Adrenal gland (tissue), 12 donors: ENCODE results near the gene ATG2B. TPM values are rescaled to one million over a fixed set of nuclear protein-coding genes. Genes with fewer than 3 reads are reported as not detected.

ENCODE experiments used
- DNase-seq, 7 donors: peaks; one replicate each; pipeline ENCODE4 v3.0.0-alpha.2; 2019 to 2020
- H3K27ac ChIP-seq, 5 donors: fragments of 200-600 bp; sonication (generic) in 4 of 5; 1 replicate in 3 of 5; 2 replicates in 2 of 5; pipeline versions ENCODE4 v1.5.1 to v1.8.0; 2016 to 2020; ENCODE audit warnings: mild to moderate bottlenecking in 1 of 5
- H3K27me3 ChIP-seq: fragments of 200-600 bp; 2 replicates; pipeline ENCODE4 v1.8.0; 2021
- H3K36me3 ChIP-seq, 2 donors: fragments of 200-600 bp; replicated peaks in 1 of 2; 1 replicate in 1 of 2; 2 replicates in 1 of 2; pipeline versions ENCODE4 v1.5.1 to v1.8.0; 2018 to 2022
- H3K4me1 ChIP-seq, 2 donors: fragments of 200-600 bp; replicated peaks in 1 of 2; 1 replicate in 1 of 2; 2 replicates in 1 of 2; pipeline versions ENCODE4 v1.5.1 to v1.8.0; 2018 to 2021
- H3K4me3 ChIP-seq, 4 donors: fragments of 200-600 bp; sonication (generic) in 3 of 4; one replicate each; pipeline ENCODE4 v1.5.1; 2016 to 2018
- H3K9me3 ChIP-seq, 3 donors: fragments of 200-600 bp; sonication (generic) in 1 of 3; replicated peaks in 1 of 3; 1 replicate in 2 of 3; 2 replicates in 1 of 3; pipeline versions ENCODE4 v1.5.1 to v1.8.0; 2016 to 2021
- POLR2A ChIP-seq, 2 donors: fragments of 450-650 bp; IDR thresholded peaks; one replicate each; pipeline ENCODE4 v1.6.1; 2017; ENCODE audit warnings: antibody characterized with exemption in 2 of 2, mild to moderate bottlenecking in 2 of 2, moderate library complexity in 1 of 2
- WGBS, 4 donors: extraction: QIAGEN DNeasy Blood & Tissue Kit in 2 of 4; methylation state at CpG; one replicate each; pipeline versions ENCODE4 v1.1.5 to v1.1.7; 2013 to 2017; 5-methylcytosine and 5-hydroxymethylcytosine counted together
- intact Hi-C, 2 donors: fragments of 100-400 bp; cut with DNase I; formaldehyde crosslinking; loops; one replicate each; pipeline versions ENCODE4 v1.14.1 to v1.15.0; 2022 to 2023
- polyA plus RNA-seq, 3 donors: library from polyadenylated mRNA; stranded (reverse); fragments of 200-250 nt in 2 of 3; fragments of 350-450 nt in 1 of 3; fragmentation: Illumina TruSeq in 1 of 3; extraction: RNeasy Lipid Tissue Mini Kit (QIAGEN cat#74804) in 1 of 3; gene quantifications; one replicate each; pipeline ENCODE4 v1.2.3, GENCODE V29; 2013 to 2014
- small RNA-seq, 2 donors: library from RNA; depleted of rRNA; stranded (forward); fragments of <200 nt; gene quantifications; one replicate each; pipeline ENCODE3, GENCODE V24; 2016
- total RNA-seq, 9 donors: library from RNA; depleted of rRNA in 4 of 9; stranded (reverse); fragments of >200 nt in 4 of 9; fragments of 120-200 nt in 1 of 9; fragmentation: NEBNext Ultra II Directional in 1 of 9; extraction: Animal tissue kit (Norgen Biotek cat#: 25700) in 1 of 9; gene quantifications; one replicate each; pipeline versions ENCODE4 v1.1.0 to v1.2.4, GENCODE V29; 2013 to 2023
- TF ChIP-seq, protein P1 (sequence below), 6 experiments: fragments of 450-650 bp in 4 of 6; fragments of 200-600 bp in 2 of 6; sonication (generic) in 1 of 6; IDR thresholded peaks; 1 replicate in 5 of 6; 2 replicates in 1 of 6; pipeline versions ENCODE4 v1.5.1 to v1.8.0; 2016 to 2021; ENCODE audit warnings: antibody characterized with exemption in 6 of 6, mild to moderate bottlenecking in 2 of 6, moderate library complexity in 1 of 6
- donor health status: healthy with polysubstance abuse.
- donor health status: Bipolar disorder and iron deficiency.
- donor health status: DM: yes; HTN: yes; CAD: no.
- donor health status: DM: no; HTN: no; CAD: no.
- donor health status: DM: no; HTN: no; CAD: no.
- donor health status: DM: yes; HTN: yes; CAD: no.

ATG2B gene
- total and polyA plus RNA-seq, 12 donors, result 8.3 to 34.8 (median 18.5) TPM

DNA sequence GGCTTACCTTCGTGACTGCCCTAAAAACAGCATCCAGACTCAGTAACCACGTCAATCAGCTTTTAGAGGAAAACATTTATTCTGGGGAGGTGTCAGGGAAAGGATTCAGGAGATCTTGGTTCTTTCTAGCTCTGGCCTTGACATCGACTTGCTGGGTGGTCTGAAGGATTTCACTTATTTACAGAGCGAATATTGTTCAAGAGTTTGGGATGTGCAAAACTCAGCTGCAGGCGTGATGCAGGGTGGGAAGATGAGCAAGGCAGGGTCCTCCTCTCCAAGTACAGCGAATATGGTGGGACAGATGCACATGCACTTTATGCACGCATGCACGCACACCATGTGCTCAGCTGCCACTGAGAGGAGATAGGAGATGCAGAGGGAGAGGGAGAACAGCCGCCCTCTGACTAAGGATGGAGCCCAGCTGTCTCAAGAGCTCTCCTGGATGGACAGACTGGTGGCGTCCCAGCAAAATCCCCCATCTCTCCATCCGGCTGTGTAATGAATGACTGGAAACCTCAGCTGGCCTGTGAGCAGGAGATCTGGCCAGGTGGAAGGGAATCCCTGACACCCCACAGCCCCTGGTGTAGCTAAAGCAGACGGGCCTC lies 131.5 kb downstream of the ATG2B start:
- Histone ChIP-seq H3K9me3 (no peaks in the 10 kb centered on the region), H3K4me3 (no peak overlapping the region), H3K4me1 (no peaks in the 10 kb centered on the region), H3K27me3 (no peaks in the 10 kb centered on the region), H3K27ac (no peak overlapping the region), H3K36me3 (no peaks in the 10 kb centered on the region)
- WGBS, 4 donors, result 72 to 87% (median 78%) methylated on average over 10 to 12 of the region's 12 CpGs
- no peak for DNase-seq
- no peak for TF ChIP-seq POLR2A (IDR thresholded peaks at IDR 0.05)
- TF ChIP-seq, protein P1, sequence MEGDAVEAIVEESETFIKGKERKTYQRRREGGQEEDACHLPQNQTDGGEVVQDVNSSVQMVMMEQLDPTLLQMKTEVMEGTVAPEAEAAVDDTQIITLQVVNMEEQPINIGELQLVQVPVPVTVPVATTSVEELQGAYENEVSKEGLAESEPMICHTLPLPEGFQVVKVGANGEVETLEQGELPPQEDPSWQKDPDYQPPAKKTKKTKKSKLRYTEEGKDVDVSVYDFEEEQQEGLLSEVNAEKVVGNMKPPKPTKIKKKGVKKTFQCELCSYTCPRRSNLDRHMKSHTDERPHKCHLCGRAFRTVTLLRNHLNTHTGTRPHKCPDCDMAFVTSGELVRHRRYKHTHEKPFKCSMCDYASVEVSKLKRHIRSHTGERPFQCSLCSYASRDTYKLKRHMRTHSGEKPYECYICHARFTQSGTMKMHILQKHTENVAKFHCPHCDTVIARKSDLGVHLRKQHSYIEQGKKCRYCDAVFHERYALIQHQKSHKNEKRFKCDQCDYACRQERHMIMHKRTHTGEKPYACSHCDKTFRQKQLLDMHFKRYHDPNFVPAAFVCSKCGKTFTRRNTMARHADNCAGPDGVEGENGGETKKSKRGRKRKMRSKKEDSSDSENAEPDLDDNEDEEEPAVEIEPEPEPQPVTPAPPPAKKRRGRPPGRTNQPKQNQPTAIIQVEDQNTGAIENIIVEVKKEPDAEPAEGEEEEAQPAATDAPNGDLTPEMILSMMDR (IDR thresholded peaks at IDR 0.05), result no peak
- intact Hi-C loops, result no loop called here

DNA sequence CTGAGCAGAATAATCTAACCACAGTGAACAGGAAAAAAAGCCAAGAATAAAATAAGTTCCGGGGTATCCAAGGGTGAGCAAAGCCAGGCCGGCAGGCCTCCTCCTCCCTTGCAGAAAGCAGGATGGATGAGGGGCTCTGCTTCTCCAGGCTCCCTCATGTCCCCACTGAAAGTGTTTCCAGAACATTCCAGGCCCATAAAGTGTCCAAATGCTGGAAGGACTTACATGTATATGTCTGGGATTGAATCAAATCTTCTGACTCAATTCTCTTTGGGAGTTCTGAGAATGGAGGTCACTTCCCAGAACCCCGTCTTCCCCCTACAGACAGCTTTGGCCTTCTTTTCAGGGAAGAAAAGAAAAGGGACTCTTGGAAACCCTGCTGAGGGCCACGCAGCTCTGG lies 132.1 kb downstream of the ATG2B start:
- 80 to 87% (median 82%) methylated on average over 4 of the region's 4 CpGs for WGBS, 4 donors
- no peak for DNase-seq
- Histone ChIP-seq H3K4me1 (no peaks in the 10 kb centered on the region), H3K27me3 (no peaks in the 10 kb centered on the region), H3K36me3 (no peaks in the 10 kb centered on the region), H3K9me3 (no peaks in the 10 kb centered on the region), H3K4me3 (no peak overlapping the region), H3K27ac (no peak overlapping the region)
- TF ChIP-seq, protein P1 (IDR thresholded peaks at IDR 0.05), result no peak
- TF ChIP-seq POLR2A (IDR thresholded peaks at IDR 0.05), result no peak
- intact Hi-C loops, result no loop called here

DNA sequence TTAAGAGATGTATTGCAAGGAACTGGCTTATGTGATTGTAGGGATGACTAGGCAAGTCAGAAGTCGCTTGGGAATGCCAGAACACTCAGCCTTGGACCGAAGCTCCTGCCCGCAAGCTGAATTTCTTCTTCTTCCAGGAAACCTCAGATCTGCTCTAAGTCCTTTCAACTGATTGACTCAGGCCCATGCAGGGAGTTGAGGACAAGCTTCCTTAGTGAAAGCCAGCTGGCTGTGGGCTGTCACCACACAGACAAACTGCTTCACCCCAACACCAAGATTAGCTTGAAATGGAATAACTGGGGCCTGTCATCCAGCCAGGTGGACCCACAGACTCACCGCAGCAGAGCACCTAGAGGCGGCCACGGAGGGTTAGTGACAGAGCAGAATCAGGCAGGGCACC lies 133.8 kb downstream of the ATG2B start:
- H3K36me3 ChIP-seq, result no peaks in the 10 kb centered on the region
- no peaks in the 10 kb centered on the region for H3K9me3 ChIP-seq
- DNase-seq, result no peak
- H3K27me3 ChIP-seq, result no peaks in the 10 kb centered on the region
- H3K4me3 ChIP-seq, result no peak overlapping the region
- no peaks in the 10 kb centered on the region for H3K4me1 ChIP-seq
- 90 to 97% (median 94%) methylated on average over 6 of the region's 6 CpGs for WGBS, 4 donors
- TF ChIP-seq, protein P1 (IDR thresholded peaks at IDR 0.05), result no peak
- TF ChIP-seq POLR2A (IDR thresholded peaks at IDR 0.05), result no peak
- H3K27ac ChIP-seq, result no peak overlapping the region
- intact Hi-C loops, result no loop called here

Small RNAs within 50 kb of the gene (small RNA-seq; reads per million reads assigned to genes)
- gene RNU2-33P, result 0 to 0.12 reads per million in 2 donors

Other genes with a start within 250 kb of the ATG2B start
- gene BDKRB2, start 158.5 kb downstream of the ATG2B start, total RNA-seq, result 1 to 10 TPM in 7 of 9 donors, under 1 TPM in 2; 0.18 to 6.8 (median 1.7) TPM
- gene BDKRB2, start 158.5 kb downstream of the ATG2B start, polyA plus RNA-seq, result 1 to 10 TPM; 1.0 to 1.9 (median 1.5) TPM
- under 1 TPM in 1 of 9 donors, not detected in 8; 0.25 TPM for gene BDKRB1, start 107.1 kb downstream of the ATG2B start, total RNA-seq
- gene BDKRB1, start 107.1 kb downstream of the ATG2B start, polyA plus RNA-seq, result under 1 TPM in 2 of 3 donors, not detected in 1; 0.88 to 0.98 TPM
- 10 to 100 TPM; 12.0 to 59.1 (median 15.1) TPM for gene GSKIP, start 185 bp upstream of the ATG2B start, total RNA-seq
- 10 to 100 TPM in 1 of 3 donors, 1 to 10 TPM in 2; 3.7 to 39.2 (median 6.2) TPM for gene GSKIP, start 185 bp upstream of the ATG2B start, polyA plus RNA-seq
- gene AK7, start 28.8 kb upstream of the ATG2B start, total RNA-seq, result 10 to 100 TPM in 2 of 9 donors, 1 to 10 TPM in 7; 1.1 to 43.6 (median 2.0) TPM
- gene AK7, start 28.8 kb upstream of the ATG2B start, polyA plus RNA-seq, result 10 to 100 TPM in 1 of 3 donors, 1 to 10 TPM in 1, under 1 TPM in 1; 0.54 to 37.6 (median 1.8) TPM
- 100 to 1,000 TPM in 8 of 9 donors, 10 to 100 TPM in 1; 71.3 to 205 (median 161) TPM for gene PAPOLA, start 139.0 kb upstream of the ATG2B start, total RNA-seq
- gene PAPOLA, start 139.0 kb upstream of the ATG2B start, polyA plus RNA-seq, result 100 to 1,000 TPM in 1 of 3 donors, 10 to 100 TPM in 2; 63.3 to 190 (median 90.7) TPM